Skeletal muscle satellite cell (primary cell): Measurements from ENCODE around the gene SP110.

Experiments used
- H3K27me3 ChIP-seq: 2 replicates; pipeline ENCODE4 v1.7.0; 2013; ENCODE audit warnings: low read length; ENCODE audit not compliant: control insufficient read depth, insufficient read depth
- H3K36me3 ChIP-seq: 2 replicates; pipeline ENCODE4 v1.7.0; 2013; ENCODE audit warnings: mild to moderate bottlenecking, control low read depth, low read length; ENCODE audit not compliant: insufficient read depth
- H3K4me1 ChIP-seq: 2 replicates; pipeline ENCODE4 v1.7.0; 2013; ENCODE audit warnings: low read length; ENCODE audit not compliant: control insufficient read depth, insufficient read depth
- H3K4me2 ChIP-seq: 2 replicates; pipeline ENCODE4 v1.7.0; 2013; ENCODE audit warnings: mild to moderate bottlenecking, low read length
- H3K4me3 ChIP-seq: 2 replicates; pipeline ENCODE4 v1.7.0; 2013; ENCODE audit warnings: low read length
- H3K9ac ChIP-seq: 2 replicates; pipeline ENCODE4 v1.7.0; 2013; ENCODE audit warnings: mild to moderate bottlenecking, low read depth, low read length, moderate library complexity
- H3K9me3 ChIP-seq: replicated peaks from 2 replicates; pipeline ENCODE4 v1.7.0; 2013; ENCODE audit warnings: mild to moderate bottlenecking, control low read depth, low read length

SP110 gene

GRCh38 chr2:230162981-230163380 lies 56.8 kb downstream of the SP110 start:
- H3K9me3 ChIP-seq: no peaks in the 10 kb centered on the region
- H3K4me3 ChIP-seq: no peak overlapping the region

GRCh38 chr2:230161184-230161583 lies 58.6 kb downstream of the SP110 start:
- Histone ChIP-seq H3K4me3 (no peak overlapping the region), H3K36me3 (no peaks in the 10 kb centered on the region), H3K9ac (no peak overlapping the region), H3K4me1 (no peaks in the 10 kb centered on the region), H3K4me2 (no peak overlapping the region), H3K27me3 (no peaks in the 10 kb centered on the region), H3K9me3 (no peaks in the 10 kb centered on the region)

More at GRCh38 chr2:230162981-230163380, 56.8 kb downstream of the SP110 start:
- Histone ChIP-seq H3K4me2 (no peak overlapping the region), H3K27me3 (no peaks in the 10 kb centered on the region), H3K4me1 (no peaks in the 10 kb centered on the region), H3K9ac (no peak overlapping the region), H3K36me3 (no peaks in the 10 kb centered on the region)

DNA sequence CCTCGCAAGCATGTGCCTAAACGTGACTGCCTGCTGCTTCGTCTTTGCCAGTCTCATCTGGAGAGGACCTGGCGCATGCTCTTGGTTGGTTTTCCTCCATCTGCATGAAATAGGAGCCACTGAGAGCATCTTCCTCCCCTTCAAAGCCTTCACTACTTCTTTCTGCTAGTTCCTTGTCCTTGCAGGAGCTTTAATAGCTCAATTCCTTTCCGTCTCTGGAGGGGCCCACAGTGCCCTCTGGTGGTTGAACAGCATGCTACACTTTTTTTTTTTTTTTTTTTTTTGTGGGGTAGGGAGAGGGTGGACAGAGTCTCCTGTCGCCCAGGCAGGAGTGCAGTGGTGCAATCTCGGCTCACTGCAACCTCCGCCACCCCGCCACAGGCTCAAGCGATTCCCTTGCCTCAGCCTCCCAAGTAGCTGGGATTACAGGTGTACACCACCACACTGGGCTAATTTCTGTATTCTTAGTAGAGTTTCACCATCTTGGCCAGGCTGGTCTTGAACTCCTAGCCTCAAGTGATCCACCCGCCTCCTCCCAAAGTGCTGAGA lies 59.6 kb downstream of the SP110 start:
- H3K9ac ChIP-seq: no peak overlapping the region
- no peak overlapping the region for H3K4me2 ChIP-seq
- no peaks in the 10 kb centered on the region for H3K27me3 ChIP-seq
- H3K9me3 ChIP-seq: no peaks in the 10 kb centered on the region
- no peak overlapping the region for H3K4me3 ChIP-seq
- no peaks in the 10 kb centered on the region for H3K4me1 ChIP-seq
- no peaks in the 10 kb centered on the region for H3K36me3 ChIP-seq

DNA sequence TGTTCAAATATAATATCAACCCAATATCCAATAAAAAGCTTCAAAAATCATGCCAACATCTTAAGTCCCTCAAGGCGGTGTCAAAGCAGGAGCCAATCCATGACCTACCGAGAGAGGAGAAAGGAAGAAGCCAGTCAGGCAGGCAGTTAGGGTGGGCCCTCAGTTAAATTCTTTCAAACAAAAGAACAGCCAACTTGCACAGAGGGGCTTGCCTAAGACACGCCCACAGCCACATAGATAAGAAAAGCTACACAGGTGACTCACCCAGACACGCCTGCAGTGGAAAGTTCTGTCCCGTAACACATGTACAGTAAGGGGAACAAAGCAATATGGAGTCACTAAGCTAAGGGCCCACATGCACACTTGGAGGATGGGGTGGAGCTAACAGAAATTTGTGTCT lies 61.3 kb downstream of the SP110 start:
- Histone ChIP-seq H3K36me3 (no peaks in the 10 kb centered on the region), H3K9ac (no peak overlapping the region), H3K27me3 (no peaks in the 10 kb centered on the region), H3K4me3 (no peak overlapping the region), H3K4me2 (no peak overlapping the region), H3K4me1 (no peaks in the 10 kb centered on the region), H3K9me3 (no peaks in the 10 kb centered on the region)

GRCh38 chr2:230156782-230157699 lies 62.7 kb downstream of the SP110 start:
- no peak overlapping the region for H3K9ac ChIP-seq
- H3K4me3 ChIP-seq: no peak overlapping the region
- no peaks in the 10 kb centered on the region for H3K9me3 ChIP-seq
- H3K4me2 ChIP-seq: no peak overlapping the region
- H3K36me3 ChIP-seq: no peaks in the 10 kb centered on the region
- H3K27me3 ChIP-seq: no peaks in the 10 kb centered on the region
- H3K4me1 ChIP-seq: no peaks in the 10 kb centered on the region

- H3K4me2 ChIP-seq: no peak overlapping the region
These were observed 64.4 kb downstream of the SP110 start for GRCh38 chr2:230155359-230155758.

GRCh38 chr2:230153390-230153976 lies 66.3 kb downstream of the SP110 start:
- no peaks in the 10 kb centered on the region for H3K4me1 ChIP-seq
- no peaks in the 10 kb centered on the region for H3K9me3 ChIP-seq
- H3K4me2 ChIP-seq: no peak overlapping the region
- no peaks in the 10 kb centered on the region for H3K27me3 ChIP-seq
- H3K4me3 ChIP-seq: no peak overlapping the region
- no peak overlapping the region for H3K9ac ChIP-seq
- no peaks in the 10 kb centered on the region for H3K36me3 ChIP-seq

More at GRCh38 chr2:230155359-230155758, 64.4 kb downstream of the SP110 start:
- Histone ChIP-seq H3K4me1 (no peaks in the 10 kb centered on the region), H3K4me3 (no peak overlapping the region), H3K9me3 (no peaks in the 10 kb centered on the region), H3K27me3 (no peaks in the 10 kb centered on the region), H3K9ac (no peak overlapping the region), H3K36me3 (no peaks in the 10 kb centered on the region)

DNA sequence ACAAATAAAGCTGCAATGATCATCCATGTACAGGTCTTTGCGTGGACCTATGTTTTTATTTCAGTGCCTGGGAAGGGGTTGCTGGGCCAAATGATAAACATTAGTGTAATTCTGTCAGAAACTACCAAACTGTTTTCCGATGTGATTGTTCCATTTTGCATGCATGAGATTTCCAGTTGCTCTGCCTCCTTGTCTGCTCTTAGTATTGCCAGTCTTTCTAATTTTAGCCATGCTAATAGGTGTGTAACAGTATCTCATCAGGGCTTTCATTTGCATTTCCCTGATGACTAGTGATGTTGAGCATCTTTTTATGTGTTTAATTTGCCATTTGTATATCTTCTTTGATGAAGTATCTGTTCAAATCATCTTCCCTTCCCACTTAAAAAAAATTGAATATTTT lies 67.5 kb downstream of the SP110 start:
- no peaks in the 10 kb centered on the region for H3K27me3 ChIP-seq
- H3K4me1 ChIP-seq: no peaks in the 10 kb centered on the region
- no peak overlapping the region for H3K4me2 ChIP-seq
- H3K9ac ChIP-seq: no peak overlapping the region
- H3K9me3 ChIP-seq: no peaks in the 10 kb centered on the region
- no peaks in the 10 kb centered on the region for H3K36me3 ChIP-seq
- no peak overlapping the region for H3K4me3 ChIP-seq

DNA sequence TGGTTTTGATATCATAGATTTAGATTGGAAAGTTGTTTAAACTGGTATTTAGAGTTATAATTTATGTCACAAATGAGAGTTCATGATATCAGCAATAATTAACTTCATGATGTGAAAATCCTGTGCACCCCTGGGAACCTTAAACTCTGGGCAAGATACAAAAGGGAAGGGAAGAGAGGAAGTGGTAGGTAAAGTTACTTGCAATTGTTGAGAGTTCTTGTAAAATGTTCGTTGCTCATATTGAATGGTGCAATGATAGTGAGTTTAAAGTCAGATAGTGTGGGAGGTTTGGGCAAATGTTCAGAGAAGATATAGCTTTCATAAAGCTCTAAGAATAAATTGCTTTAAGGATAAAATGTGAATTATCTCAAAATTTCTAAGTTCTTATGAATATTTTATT lies 75.4 kb downstream of the SP110 start:
- Histone ChIP-seq H3K27me3 (no peaks in the 10 kb centered on the region), H3K9ac (no peak overlapping the region), H3K4me1 (no peaks in the 10 kb centered on the region)

GRCh38 chr2:230140667-230141066 lies 79.1 kb downstream of the SP110 start:
- no peaks in the 10 kb centered on the region for H3K9me3 ChIP-seq
- no peaks in the 10 kb centered on the region for H3K36me3 ChIP-seq
- no peak overlapping the region for H3K9ac ChIP-seq
- no peaks in the 10 kb centered on the region for H3K27me3 ChIP-seq
- H3K4me2 ChIP-seq: no peak overlapping the region
- H3K4me1 ChIP-seq: no peaks in the 10 kb centered on the region
- H3K4me3 ChIP-seq: no peak overlapping the region

More for the DNA sequence above, 75.4 kb downstream of the SP110 start:
- Histone ChIP-seq H3K36me3 (no peaks in the 10 kb centered on the region), H3K4me2 (no peak overlapping the region), H3K9me3 (no peaks in the 10 kb centered on the region), H3K4me3 (no peak overlapping the region)

- no peak overlapping the region for H3K9ac ChIP-seq
- no peaks in the 10 kb centered on the region for H3K27me3 ChIP-seq
These were observed 81.8 kb downstream of the SP110 start for GRCh38 chr2:230137902-230138539.

More at GRCh38 chr2:230137902-230138539, 81.8 kb downstream of the SP110 start:
- H3K36me3 ChIP-seq: no peaks in the 10 kb centered on the region
- H3K4me3 ChIP-seq: no peak overlapping the region
- peaks cover 8% of the 10 kb centered on the region for H3K9me3 ChIP-seq
- H3K4me2 ChIP-seq: no peak overlapping the region
- peaks cover 7% of the 10 kb centered on the region for H3K4me1 ChIP-seq
